ENCODE results near the gene ACCSL. TPM values are rescaled to one million over a fixed set of nuclear protein-coding genes. Genes with fewer than 3 reads are reported as not detected.

Gene ACCSL
- polyA plus RNA-seq, 3 donors = not detected

GRCh38 chr11:44088377-44088776 lies 40.6 kb downstream of the ACCSL start:
- Histone ChIP-seq H3K27ac (ENCODE audit: low read depth in 1 of 2, low read length in 2 of 2) (no peak overlapping the region), H2AFZ (ENCODE audit: insufficient read depth, low read depth, low read length, poor library complexity, severe bottlenecking) (no peak overlapping the region), H3K36me3 (replicated peaks in 1 of 2; ENCODE audit: control insufficient read depth in 1 of 2, insufficient read depth in 2 of 2, low read length in 2 of 2) (peaks cover 0 to 4% of the 10 kb centered on the region in 2 donors), H3K9ac (ENCODE audit: insufficient read depth, low read length, poor library complexity, severe bottlenecking) (no peak overlapping the region), H3K27me3 (ENCODE audit: control insufficient read depth in 2 of 2, insufficient read depth in 2 of 2, low read length in 2 of 2) (no peaks in the 10 kb centered on the region), H3K9me3 (replicated peaks in 1 of 2; ENCODE audit: control insufficient read depth in 1 of 2, insufficient read depth in 1 of 2, low read length in 2 of 2) (peaks cover 0 to 3% of the 10 kb centered on the region in 2 donors), H4K20me1 (ENCODE audit: insufficient read depth, low read length) (no peaks in the 10 kb centered on the region), H3K79me2 (ENCODE audit: insufficient read depth, low read length) (no peaks in the 10 kb centered on the region), H3K4me1 (ENCODE audit: control insufficient read depth in 1 of 2, insufficient read depth in 2 of 2, low read length in 2 of 2) (no peaks in the 10 kb centered on the region), H3K4me3 (replicated peaks in 1 of 3; ENCODE audit: low read depth in 2 of 3, low read length in 3 of 3) (no peak overlapping the region), H3K4me2 (replicated peaks; ENCODE audit: extremely low read depth, low read length, poor library complexity, severe bottlenecking) (no peak overlapping the region)
- Mint-ChIP-seq H3K4me1 (no peaks in the 10 kb centered on the region), H3K27ac (no peak overlapping the region), H3K9me3 (peaks cover 2 to 13% (median 5%) of the 10 kb centered on the region in 7 donors), H3K4me3 (no peak overlapping the region), H3K36me3 (peaks cover 2 to 7% of the 10 kb centered on the region in 2 donors), H3K27me3 (ENCODE audit: low read depth in 3 of 3) (peaks cover 0 to 2% (median 0%) of the 10 kb centered on the region in 3 donors)
- intact Hi-C loops (cut with micrococcal nuclease) = no loop called here
- no peak for TF ChIP-seq CTCF (IDR thresholded peaks at IDR 0.05)
- 10% methylated on average over 2 of the region's 4 CpGs for WGBS (ENCODE audit: insufficient coverage)
- DNase-seq = no peak

GRCh38 chr11:44088871-44089270 lies 41.1 kb downstream of the ACCSL start:
- Mint-ChIP-seq H3K36me3 (peaks cover 2 to 6% of the 10 kb centered on the region in 2 donors), H3K27me3 (ENCODE audit: low read depth in 3 of 3) (peaks cover 0 to 4% (median 0%) of the 10 kb centered on the region in 3 donors), H3K9me3 (peaks cover 2 to 13% (median 5%) of the 10 kb centered on the region in 7 donors), H3K4me1 (no peaks in the 10 kb centered on the region), H3K27ac (no peak overlapping the region), H3K4me3 (no peak overlapping the region)
- Histone ChIP-seq H3K9ac (ENCODE audit: insufficient read depth, low read length, poor library complexity, severe bottlenecking) (no peak overlapping the region), H3K4me1 (ENCODE audit: control insufficient read depth in 1 of 2, insufficient read depth in 2 of 2, low read length in 2 of 2) (no peaks in the 10 kb centered on the region), H3K4me2 (replicated peaks; ENCODE audit: extremely low read depth, low read length, poor library complexity, severe bottlenecking) (no peak overlapping the region), H3K79me2 (ENCODE audit: insufficient read depth, low read length) (no peaks in the 10 kb centered on the region), H3K9me3 (replicated peaks in 1 of 2; ENCODE audit: control insufficient read depth in 1 of 2, insufficient read depth in 1 of 2, low read length in 2 of 2) (peaks cover 0 to 3% of the 10 kb centered on the region in 2 donors), H2AFZ (ENCODE audit: insufficient read depth, low read depth, low read length, poor library complexity, severe bottlenecking) (no peak overlapping the region), H3K4me3 (replicated peaks in 1 of 3; ENCODE audit: low read depth in 2 of 3, low read length in 3 of 3) (no peak overlapping the region), H3K27ac (ENCODE audit: low read depth in 1 of 2, low read length in 2 of 2) (no peak overlapping the region), H3K27me3 (ENCODE audit: control insufficient read depth in 2 of 2, insufficient read depth in 2 of 2, low read length in 2 of 2) (no peaks in the 10 kb centered on the region), H4K20me1 (ENCODE audit: insufficient read depth, low read length) (no peaks in the 10 kb centered on the region), H3K36me3 (replicated peaks in 1 of 2; ENCODE audit: control insufficient read depth in 1 of 2, insufficient read depth in 2 of 2, low read length in 2 of 2) (peaks cover 0 to 3% of the 10 kb centered on the region in 2 donors)
- no peak for TF ChIP-seq CTCF (IDR thresholded peaks at IDR 0.05)
- DNase-seq = no peak
- intact Hi-C loops (cut with micrococcal nuclease) = no loop called here
- 94% methylated on average over 3 of the region's 4 CpGs for WGBS (ENCODE audit: insufficient coverage)
